Measurements from ENCODE around the gene BCL2.

The BCL2 gene

DNA sequence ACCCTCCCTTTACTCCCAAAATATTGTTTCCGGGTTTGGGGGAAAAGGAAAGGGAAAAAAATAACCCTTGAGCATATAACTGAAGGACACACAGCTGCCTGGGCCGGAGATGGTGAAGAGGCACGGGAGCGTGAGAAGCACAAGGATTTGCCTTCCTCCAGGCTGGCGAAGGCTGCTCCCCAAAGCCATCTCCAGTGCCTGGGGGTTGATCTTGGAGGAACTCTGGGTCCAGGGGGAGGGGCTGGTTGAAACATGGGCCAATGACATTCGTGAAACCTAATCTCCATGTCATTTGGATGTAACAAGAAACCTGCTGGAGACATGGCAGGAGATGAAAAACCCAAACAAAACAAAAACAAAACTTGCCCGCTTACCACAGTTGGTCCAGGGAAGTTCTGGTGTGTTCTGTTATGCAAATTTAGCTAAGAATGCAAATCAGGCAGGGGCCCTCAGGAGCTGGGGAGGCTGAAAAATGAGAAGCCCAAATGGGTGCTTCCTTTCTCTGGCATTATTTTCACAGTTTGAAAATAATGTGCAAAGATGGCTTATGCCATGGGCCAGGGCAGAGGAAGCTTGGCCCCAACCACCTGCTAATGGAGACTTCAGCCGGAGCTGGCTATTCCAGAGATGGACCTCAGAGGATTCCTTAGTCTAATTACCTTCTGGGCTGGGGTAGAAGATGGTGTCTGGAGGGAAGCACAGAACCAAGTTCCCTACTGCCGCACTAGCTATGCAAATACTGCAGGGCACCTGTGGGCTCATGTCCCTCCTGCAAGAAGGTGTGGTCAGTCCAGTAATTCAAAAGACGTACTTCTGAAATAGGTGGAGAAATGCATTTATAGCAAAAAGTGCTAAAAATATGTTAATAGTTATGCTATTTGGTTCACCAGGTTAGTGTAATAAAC lies 180.9 kb downstream of the BCL2 start:
- no peak for DNase-seq

DNA sequence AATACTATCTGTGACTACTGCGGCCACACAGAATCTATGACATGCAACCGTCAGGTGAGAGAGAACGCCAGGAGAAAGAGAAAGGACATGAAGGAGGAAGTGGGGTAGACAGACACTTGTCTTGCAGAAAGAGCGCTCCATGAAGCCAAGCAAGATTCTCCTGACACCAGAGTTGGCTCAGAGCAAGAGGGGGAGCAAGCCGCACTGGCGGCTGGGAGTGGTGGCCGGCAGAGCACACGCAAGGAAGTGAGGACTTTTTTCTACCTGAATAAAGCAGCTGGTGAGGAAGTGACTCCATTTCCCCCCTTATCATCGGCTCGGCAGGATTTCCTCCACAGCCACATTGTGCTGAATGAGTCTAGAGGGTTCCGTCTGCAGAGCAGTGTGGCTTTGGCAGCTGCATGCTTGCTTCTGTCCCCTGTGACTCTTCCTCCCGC lies 181.6 kb downstream of the BCL2 start:
- peak; percentile 16 for DNase-seq

DNA sequence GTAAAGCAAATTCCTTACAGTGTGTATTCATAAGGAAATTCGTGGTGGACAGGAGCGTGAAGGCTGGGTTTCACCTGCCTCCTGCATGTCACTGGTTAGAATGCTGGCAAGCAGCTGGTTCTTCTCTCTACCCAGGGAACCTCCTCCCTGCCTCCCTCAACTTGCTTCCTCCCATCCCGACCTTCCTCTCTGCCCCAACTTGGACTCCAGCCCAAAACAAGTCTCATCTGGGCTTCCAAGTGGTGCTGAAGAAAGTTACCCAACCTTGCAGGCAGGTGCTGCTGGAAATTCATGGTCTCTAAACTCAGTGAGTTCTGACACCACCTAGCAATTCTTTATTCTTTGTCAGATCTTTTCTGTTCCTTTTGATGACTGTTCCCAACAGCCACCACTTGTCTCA lies 184.5 kb downstream of the BCL2 start:
- no peak for DNase-seq

DNA sequence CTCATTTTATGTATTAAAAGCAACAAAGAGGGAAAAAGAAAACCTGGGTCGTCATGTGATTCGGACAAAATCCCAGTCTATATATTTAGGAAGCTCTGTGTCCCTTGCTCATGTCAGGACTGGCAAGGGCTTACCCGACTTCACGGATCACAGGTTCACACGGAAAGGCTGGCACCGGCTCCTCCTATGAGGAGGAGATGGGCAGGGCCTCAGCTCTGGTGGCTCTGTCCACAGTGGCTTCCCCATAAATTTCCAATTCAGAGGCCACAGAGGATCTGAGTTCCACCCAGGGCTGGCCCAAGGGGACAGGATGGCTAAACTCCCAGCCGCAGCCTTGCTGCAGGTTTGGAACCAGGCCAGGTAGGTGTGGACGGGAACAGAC lies 186.8 kb downstream of the BCL2 start:
- DNase-seq = no peak

DNA sequence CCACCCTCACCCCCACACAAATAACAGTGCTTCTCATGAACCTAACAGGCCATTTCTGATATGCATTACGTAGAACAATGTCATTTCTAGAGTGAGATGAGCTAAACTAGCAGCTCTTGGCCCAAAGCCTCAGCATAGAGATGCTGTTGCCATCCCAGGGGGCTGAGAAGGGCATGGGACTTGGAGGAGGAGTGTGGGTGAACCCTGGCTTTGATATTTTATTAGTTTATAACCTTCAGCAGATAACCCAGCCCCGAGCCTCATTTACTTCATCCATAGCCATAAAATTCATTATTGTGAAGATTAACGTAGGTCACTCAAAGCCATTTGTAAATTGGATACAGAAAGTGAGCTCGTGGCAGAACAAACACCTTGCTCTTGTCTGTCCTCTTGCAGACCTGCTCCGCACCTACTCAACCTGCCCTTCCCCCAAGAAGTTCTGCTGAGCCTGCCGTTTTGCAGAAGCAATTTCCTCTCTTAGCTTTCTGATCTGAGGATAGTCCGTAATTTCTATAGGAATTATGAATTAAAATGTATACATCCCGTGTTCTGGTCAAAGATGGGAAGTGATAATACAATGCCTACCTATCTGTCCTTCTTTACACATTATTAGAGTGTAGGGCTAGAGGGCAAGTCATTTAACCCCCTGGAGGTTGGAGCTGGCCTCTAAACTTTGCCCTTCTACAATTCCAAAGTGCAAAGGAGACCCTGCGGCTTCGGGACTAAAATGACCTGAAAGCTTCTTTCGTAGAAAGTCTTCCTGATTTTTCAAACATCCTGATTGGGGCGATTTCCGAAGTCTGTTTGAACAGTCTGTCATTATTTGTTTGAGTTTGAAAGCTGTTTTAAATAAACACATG lies 187.4 kb downstream of the BCL2 start:
- no peak for DNase-seq

DNA sequence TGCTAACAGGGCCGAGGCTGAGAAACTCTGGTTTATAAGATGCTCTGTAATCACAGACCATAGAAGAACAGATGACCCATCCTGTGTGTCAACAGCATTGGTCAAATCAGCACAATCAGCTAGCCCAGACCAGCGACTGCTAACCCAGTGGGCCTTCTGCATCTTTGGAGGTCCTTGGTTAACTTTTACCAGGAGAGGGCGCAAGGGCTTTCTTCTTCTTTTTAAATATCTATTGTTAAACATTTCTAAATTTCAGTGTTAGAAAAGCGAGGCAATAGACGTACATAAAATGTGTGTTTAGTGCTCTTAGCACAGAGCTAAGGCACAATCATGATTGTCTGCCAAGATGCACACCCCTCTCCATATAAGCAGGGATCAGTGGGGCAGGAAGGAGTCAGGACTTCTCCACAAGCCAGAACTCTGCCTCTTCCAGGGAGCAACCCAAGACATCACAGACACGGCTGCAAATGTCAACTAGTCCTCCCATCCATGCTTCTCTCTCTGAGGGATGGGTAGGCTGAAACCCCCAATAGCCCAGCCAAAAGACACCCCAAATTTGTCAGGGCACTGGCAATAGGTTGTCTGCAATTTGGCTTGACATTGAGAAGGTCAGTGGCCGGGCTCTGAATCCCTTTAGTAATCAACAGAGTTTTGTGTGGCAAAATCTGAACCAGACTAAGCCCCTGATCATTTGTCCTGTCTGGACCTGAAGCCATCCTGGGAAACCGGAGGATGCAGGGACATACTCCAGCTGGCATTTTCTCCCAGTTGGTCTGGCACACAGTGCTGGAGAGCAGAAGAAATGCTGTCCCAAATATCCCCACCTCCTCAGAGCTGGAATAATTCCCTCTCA lies 188.2 kb downstream of the BCL2 start:
- peak; percentile 52 for DNase-seq

DNA sequence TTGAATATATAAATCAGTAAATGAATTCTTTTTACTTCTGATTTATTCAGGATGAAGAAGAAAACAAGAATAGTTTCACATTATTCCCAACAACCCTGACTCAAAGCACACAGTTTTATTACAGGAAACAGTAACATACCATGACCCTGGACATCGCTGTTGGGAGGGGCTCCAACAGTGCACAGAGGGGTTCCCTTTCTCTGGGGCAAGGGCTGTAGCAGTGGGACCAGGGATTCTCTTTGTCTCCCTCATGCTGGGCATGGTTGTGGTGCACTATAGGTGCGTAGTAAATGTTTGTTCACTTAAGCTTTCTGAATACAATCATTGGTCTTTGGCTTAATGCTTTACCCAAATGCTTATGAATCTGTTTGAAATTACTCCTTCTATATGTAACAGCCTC lies 189.4 kb downstream of the BCL2 start:
- no peak for DNase-seq

DNA sequence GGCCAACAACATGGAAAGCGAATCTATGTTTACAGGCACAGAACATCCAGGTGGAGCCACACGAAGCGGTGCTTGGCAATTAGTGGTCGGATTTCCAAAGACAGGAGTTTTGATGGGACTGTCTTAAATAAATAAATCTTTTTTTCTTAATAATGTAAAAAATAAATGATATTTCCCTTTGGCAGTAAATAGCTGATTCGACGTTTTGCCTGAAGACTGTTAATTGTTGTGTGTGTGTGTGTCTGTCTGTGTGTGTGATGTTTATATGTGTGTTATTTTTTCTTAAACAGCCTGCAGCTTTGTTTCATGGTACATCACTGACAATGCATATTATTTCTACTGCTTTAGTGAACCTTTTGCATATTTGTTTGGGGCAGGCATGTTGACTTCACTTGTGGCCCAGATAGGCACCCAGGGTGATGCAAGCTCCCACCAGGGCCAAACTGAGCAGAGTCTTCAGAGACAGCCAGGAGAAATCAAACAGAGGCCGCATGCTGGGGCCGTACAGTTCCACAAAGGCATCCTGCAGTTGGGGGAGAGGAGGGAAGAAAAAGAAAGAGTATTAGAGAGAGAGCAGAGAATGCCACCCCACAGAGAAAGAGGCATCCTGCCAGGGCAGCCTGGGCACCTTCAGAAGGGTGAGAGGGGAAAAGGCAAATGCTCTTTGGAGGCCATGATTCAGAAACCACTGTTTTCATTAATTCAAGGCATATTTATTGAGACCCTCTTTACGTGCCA lies 191.2 kb downstream of the BCL2 start:
- no peak for DNase-seq

DNA sequence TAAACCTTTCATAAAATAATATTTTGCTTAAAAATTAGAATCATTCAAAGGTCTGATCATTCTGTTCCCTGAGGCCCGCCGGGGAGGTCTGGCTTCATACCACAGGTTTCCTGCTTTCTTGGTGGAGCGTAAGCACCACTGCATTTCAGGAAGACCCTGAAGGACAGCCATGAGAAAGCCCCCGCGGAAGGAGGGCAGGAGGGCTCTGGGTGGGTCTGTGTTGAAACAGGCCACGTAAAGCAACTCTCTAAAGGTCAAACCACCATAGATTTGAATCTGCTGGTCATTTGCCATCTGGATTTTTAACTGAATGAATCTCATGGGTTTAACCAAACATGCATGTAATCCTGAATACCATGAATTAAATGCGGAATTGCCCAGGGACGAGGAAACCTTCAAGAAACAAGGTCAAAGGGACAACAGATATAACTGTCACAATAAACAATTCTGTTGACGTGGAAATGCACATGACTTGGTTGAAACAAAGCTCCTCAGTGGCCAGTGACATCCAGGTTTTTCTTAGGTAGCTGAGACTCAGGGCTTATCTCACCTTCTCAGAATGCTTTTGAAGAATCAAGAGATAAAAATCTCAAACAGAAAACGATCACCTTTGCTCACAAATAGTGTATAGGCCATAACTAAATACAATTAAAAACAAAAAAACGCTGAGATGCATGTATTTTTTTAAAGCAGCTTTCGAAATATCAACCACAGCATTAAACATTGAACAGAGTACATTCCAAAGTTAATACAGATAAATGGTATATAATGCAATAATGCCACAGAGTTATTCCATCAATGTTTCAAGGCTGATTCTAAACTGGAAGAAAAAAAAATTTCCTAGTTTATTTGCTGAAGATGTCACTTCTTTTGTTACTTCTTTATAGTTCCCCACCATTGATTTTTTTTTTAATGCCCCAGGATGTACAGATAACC lies 193.2 kb downstream of the BCL2 start:
- no peak for DNase-seq

DNA sequence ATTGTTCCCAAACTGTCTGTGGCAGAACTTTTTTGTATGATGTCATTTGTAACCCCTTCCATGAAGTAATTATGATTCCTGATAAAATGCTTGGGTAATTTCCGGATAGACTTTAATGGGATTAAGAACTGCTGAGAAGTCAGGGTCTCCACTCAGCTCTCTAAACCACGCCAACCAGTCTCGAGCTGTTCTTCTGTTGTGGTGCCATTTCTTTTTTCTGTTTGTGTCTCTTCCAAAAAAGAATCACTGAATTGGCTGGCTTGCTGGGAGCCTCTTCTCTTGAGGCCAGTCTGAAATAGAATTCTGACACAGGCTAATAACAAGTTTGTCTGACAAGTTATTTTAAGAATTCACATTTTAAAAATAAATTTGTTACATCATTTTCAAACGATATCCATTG lies 198.9 kb downstream of the BCL2 start:
- no peak for DNase-seq

DNA sequence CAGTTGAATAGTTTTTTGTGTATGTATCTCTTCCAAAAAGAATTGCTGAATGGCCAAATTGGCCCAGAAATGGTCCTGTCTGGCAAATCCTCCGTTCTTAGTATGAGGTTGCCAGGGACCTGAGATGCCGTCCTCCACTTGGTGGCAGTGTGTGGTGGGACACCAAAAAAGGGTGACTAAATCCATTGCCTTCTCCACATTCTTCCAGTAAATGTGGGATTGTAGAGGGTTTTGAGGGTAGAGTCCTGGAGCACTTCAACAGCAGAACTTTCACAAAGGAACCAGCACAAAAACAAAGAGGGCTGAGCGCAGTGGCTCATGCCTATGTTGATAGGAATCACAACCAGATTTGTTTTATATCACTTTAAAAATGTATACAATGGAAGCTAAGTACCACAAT lies 199.9 kb downstream of the BCL2 start:
- DNase-seq = peak; percentile 57

DNA sequence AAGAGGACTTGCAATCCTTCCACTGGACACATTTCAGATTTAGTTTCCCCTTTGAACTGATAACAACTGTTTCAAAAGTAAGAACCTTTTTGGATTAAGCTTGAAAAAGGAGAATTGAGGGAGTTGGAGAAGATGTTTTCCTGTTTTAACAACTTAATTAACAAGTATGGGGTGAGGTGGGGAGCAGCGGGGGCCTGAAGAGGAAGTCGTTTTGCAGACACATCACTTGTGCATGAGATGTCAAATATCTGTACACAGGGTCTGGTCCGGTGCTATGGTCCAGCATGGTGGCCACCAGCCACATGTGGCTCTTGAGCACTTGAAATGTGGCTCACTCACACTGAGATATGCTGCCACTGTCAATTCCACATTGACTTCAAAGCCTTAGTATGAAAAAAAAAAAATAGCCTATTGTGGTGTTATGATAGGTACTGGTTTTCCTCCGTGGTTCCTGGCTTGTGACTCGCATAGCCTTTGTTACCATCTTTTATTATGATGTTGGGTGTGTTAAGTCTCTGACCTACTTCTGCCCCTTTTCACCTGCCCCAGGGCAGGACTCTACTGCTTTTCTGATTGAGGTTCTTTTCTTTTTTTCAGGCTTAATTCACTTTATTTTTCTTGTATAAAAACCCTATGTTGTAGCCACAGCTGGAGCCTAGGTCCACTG lies 205.5 kb downstream of the BCL2 start:
- DNase-seq = no peak

DNA sequence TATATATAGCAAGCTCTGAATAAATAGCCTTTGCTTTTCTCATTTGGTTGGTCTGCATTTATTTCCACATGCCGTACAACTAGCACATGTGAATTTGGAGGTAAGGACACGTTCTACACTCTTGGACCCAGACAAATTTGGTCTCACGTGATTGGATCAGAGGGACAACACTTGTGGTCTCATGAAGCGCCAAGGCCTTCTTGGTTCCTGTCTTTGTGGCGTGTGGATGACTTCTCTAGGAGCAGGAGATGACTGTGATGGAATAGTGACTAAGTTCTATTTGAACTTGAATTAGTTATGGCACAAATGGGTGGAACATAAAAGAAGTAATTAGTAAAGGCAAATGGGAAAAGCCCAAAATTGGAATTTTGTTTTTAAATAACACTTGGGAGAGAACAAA lies 206.9 kb downstream of the BCL2 start:
- peak; percentile 30 for DNase-seq

DNA sequence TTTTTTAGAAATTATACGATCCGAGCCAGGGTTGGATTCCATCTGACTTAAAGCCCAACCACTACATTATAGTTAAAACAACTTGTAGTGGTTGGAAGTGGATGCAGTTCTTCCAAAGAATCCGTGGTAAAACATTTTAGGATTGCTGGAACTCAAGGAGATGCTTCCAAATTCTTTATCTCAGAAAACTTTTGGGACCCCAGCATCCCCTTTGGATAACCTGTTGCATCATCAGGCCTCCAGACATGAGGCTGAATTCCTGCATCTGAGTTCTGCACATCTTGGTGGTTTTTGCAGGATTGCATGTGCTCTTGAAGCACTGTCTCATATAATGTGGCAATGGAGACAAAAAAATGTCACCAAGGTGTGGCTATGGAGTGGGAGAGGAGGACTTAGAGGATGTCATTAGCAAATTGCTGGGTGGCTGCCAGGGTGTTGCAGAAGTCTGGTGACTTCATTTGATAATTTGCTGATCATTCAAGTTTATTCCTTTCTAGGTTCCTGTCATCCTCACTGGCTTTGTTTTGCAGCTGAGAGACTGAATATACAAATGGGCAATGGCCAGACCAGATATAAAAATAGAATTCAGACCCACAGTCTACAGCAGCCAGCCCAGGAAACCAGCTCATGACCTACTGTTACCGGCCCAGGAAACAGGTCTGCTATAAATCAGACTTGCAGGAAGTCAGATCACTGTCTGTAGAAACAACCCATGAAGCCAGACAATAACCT lies 207.7 kb downstream of the BCL2 start:
- peak; percentile 74 for DNase-seq

DNA sequence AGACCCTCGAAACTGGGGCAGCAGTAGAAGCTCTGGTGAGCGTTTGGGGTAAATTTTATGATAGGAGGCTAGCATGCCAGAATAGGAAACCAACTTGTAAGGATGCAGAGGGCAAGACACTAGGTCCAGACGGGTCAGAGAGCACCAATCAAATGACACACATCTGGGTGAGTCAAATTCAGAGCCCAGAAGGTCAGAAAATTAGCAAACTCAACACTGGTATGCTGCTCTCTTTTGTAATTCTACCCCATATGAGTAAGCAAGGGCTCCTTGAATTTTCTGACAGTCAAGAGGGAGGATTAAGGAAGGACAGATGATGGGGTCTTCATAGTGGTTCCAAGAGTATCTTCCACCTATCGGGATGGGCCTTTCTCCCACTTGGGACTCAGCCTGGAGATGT lies 209.8 kb downstream of the BCL2 start:
- peak; percentile 52 for DNase-seq

DNA sequence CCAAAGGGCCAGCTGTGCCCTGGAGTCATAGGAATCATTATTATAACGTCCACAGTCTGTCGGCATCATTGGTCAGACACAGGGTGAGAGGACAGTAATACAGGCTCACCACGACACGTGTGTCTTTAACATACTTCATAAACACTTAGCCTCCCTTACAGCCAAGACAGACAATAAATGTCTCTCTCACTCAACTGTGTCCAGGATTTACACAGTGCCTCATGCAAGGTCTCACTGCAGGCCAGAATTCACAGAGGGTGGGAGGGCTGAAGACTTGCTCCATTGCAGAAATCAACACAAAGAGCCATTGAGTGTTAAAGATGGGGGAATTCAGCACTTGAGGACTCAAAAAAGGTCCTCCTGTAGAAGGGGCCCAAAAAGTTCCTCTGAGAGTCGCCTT lies 210.5 kb downstream of the BCL2 start:
- DNase-seq = no peak

DNA sequence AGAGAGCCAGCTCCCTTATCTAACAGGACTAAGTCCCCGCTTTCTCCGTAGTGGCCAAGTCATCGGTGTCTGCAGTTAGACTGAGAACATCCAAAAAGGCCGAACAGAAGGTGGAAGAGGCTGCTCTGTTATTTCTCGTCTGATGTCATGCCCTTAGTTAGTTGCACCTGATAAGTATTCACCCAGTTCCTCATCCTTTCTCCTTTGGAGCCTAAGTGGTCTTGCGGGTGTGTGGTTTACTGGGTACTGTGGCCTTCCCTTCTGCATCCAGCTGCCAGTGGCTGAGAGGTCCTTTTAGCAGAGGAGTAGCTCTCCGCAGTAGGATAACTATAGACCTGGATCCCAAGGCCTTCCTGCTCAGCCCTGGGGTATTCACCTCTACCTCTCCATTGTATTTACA lies 211.6 kb downstream of the BCL2 start:
- DNase-seq = peak; percentile 61

DNA sequence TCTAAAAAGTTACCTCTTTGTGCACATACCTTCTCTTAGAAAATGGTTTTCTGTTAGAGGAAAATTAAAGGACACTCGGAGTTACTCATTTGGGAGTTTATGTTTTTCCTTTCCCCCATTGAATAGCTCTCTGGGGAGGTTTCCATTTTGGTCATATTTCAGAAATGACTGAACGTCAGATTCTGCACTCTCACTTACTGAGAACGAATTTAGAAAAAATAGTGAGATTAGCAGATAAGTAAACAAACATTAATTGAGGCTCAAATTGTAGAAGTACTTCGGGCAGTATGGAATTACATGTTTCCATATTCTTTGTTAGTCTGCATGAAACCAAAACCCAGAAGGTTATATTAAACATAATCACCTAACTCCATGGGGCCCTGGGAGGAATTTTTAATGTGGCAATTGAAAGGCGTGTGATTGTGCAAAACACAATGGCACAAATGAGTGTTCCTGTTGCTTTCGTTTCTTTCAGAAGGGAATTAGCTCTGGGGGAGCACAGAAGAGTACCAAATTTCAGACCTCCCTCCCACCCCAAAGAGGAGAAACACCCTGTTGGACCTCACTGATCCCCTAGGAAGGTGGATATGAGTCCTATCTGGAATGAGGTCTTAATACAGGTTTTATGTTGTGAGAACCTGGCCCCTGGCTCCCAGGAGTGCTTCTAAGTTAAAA lies 212.3 kb downstream of the BCL2 start:
- no peak for DNase-seq

DNA sequence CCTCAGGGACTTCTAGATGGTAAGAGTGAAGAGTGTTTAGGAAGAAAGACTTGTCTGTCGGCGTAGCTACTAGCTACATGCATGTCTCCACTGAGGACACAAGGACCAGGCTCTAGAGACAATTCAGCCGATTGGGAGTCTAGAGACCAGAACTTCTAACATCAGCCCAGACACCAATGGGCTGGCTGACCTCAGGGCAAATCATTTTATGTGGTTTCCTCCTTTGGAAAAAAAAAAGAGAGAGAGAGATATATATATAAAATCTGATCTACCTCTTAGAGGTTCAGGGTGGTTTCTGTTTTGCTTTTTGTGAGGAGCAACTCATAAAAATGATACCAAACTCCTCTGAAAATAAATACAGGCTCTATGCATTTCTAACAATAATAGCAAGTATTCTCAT lies 212.8 kb downstream of the BCL2 start:
- no peak for DNase-seq

All from MV-4-11 (cell line).